Transverse colon (tissue), 4 donors: ENCODE data around the gene RTN3.

ENCODE experiments used
- POLR2A ChIP-seq: fragments of 450-650 bp; IDR thresholded peaks from one replicate; pipeline ENCODE4 v1.6.1; 2016; ENCODE audit warnings: antibody characterized with exemption, mild to moderate bottlenecking, moderate library complexity
- POLR2AphosphoS5 ChIP-seq, 3 donors: sonication (generic); formaldehyde crosslinking; IDR thresholded peaks; one replicate each; pipeline ENCODE4 v1.6.1; 2016; ENCODE audit warnings: antibody characterized with exemption in 3 of 3
- TF ChIP-seq, protein P1 (sequence below), 5 experiments: fragments of 200-600 bp in 3 of 5; fragments of 450-650 bp in 2 of 5; sonication (generic) in 3 of 5; IDR thresholded peaks; 1 replicate in 2 of 5; 2 replicates in 3 of 5; pipeline ENCODE4 v1.5.1; 2016 to 2017; ENCODE audit warnings: antibody characterized with exemption in 5 of 5, inconsistent platforms in 3 of 5, mild to moderate bottlenecking in 2 of 5, moderate library complexity in 1 of 5

DNA sequence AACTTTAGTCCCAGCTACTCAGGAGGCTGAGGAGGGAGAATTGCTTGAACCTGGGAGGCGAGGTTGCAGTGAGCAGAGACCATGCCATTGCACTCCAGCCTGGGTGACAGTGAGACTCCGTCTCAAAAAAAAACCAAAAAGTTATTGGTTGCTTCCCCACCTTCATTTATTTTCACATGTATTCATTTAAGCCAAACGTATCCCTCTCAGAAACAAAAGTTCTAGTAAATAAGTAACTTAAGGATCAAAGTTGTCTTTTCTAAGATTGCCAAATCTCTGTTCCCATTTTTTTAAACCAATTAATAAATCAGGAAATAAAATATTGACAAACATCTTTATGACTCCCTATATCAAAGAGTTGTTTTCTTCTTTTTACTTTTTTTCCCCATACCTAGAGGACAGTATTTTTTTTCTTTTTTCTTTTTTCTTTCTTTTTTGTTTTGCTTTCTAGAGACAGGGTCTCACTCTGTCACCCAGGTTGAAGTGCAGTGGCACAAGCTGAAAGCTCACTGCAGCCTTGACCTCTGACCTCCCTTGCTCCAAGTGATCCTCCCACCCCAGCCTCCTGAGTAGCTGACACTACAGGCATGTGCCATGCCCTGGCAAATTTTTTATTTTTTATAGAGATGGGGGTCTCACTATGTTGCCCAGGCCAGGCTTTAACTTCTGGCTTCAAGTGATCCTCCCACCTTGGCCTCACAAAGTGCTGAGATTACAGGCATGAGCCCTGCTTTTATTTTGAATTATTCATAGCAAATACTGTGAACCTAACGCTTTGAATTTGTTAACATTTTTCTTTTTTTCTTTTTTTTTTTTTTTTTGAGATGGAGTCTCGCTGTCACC, 75.8 kb downstream of the RTN3 start:
- TF ChIP-seq, protein P1, sequence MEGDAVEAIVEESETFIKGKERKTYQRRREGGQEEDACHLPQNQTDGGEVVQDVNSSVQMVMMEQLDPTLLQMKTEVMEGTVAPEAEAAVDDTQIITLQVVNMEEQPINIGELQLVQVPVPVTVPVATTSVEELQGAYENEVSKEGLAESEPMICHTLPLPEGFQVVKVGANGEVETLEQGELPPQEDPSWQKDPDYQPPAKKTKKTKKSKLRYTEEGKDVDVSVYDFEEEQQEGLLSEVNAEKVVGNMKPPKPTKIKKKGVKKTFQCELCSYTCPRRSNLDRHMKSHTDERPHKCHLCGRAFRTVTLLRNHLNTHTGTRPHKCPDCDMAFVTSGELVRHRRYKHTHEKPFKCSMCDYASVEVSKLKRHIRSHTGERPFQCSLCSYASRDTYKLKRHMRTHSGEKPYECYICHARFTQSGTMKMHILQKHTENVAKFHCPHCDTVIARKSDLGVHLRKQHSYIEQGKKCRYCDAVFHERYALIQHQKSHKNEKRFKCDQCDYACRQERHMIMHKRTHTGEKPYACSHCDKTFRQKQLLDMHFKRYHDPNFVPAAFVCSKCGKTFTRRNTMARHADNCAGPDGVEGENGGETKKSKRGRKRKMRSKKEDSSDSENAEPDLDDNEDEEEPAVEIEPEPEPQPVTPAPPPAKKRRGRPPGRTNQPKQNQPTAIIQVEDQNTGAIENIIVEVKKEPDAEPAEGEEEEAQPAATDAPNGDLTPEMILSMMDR (IDR thresholded peaks at IDR 0.05) = no peak
- no peak for TF ChIP-seq POLR2A
- TF ChIP-seq POLR2AphosphoS5 (IDR thresholded peaks at IDR 0.05) = no peak
